HG03571 (cell line): ENCODE data around the gene DLG2.
A peak's percentile ranks its signal among the peaks of the same experiment; 100 is the strongest.

ENCODE experiments used
- ATAC-seq: cut with Tn5 transposase; IDR thresholded peaks from one replicate; pipeline ENCODE4 v1.9.1; 2021; ENCODE audit not compliant: unreplicated experiment

Gene DLG2

DNA sequence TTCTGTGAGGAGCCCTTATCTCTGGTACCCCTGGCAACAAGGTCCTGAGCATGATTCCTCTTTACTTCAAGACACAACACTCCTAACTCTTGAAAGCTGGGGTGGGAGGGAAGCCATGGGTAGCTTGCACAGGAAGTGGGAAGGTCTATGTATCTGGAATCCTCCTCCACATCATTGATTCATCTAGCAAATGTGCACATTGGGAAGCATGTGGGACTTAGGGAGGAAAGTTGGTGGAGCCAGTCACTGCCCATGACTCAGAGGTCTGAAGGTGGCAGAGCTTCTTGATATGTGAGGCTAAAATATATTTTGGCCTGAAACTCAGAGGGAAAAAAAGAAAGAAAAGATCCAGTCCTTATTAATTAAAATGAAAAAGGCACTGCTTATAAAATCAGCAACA is 1000.9 kb downstream of the DLG2 start:
- ATAC-seq: no peak

DNA sequence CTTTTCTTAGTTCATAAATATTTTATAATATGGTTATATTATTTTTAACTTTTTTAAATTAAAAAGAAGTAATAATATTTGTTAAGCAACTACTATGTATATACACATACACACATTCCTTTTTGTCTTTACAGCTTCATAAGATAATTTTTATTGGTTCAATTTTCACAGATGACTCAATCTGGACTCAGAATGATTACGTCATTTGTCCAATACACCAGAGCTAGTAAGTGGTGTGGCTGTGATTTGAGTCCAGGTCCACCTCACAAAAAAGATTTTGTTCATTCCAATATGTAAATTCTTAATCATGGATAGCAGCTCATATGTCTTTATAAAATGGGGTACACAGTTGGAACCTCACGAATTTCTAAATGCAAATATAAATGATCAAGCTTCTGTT is 1014.5 kb downstream of the DLG2 start:
- ATAC-seq: no peak

DNA sequence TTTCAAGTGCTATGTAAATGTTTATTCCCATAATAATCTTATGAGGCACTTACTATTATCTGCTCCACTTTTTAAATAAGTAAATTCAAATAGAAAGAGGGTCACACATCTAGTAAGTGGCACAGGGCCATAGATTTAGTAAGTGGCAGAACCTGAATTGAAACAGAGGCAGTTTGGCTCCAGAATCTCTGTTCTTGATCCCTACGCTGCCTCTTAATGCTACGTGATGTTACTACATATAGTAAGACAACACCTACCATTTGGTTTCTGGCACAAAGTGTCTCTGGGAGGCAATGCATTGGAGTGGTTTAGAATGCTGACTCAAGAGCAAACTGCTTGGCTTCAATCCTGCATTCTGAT is 1018.3 kb downstream of the DLG2 start:
- no peak for ATAC-seq

DNA sequence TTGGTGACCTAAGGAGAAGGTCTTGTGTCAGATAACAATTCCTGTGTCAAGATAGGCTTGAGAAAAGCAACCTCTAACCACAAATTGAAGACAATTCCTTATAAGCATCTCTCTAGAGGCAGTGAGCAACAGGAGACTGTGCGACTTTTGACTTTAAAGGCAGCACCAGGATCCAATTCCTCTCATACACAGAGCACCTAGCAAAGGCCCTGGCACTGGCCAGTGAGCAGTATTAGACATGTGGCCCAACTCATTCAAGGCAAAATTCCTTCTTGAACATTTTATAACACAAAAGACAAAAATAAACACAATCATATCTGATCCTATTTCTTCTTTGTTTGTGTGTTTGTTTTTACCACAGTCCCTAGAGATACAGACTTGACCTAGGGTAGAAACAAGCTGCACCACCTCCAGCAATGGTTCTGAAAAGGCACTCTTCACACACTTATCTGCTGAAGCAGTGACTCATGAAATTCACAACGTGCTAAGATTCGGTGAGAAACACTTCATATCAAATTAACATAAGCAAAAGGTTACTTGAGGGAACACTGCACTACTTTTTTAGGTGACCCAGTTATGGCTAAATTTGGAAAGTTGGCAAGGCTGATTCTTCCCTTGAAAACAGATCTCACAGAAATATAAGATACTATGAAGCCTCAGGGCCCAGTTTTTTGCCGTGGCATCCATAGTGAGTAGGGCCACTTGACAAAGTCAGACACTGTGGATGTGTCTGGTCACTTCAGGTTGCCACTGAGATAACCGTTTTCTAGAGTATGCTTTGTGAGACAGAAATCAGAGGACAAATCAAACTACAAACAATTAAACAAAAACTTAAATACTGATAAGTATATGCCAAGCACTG is 1018.9 kb downstream of the DLG2 start:
- no peak for ATAC-seq

DNA sequence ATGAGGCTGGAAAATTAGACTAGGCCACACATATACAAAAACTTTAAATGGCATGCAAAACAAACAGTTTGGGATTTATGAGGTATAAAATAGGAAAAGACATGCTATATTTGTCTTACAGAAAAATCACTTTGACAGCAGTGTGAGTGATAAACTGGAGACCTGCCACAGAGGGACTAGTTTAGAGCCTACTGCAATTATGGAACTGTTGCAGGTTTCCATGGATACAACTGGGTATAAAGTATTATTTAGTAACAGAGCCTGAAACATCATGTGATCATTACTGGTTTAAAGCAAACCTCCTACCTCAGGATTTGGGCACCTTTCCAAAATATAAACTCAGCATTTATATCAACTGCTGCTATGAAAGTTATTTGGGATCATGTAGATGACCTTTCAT is 1032.5 kb downstream of the DLG2 start:
- no peak for ATAC-seq

DNA sequence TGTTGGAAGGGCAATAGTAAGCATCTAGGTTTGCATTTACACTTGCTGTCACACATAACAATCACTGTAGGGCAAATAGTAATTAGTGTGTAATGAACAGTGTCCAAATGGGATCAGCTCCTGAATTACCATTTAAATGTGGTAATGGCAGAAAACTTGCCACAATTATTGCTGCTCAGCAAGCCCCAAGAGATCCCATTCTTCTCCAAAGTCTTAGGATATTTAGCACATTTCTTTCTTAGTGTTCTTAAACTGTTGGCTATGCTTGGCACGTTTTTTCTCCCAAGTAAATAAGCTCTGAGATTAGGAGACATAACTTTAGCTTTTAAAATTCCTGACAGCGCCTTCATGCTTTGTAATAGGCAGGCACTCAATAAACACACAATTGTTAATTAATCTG is 1037.0 kb downstream of the DLG2 start:
- no peak for ATAC-seq

DNA sequence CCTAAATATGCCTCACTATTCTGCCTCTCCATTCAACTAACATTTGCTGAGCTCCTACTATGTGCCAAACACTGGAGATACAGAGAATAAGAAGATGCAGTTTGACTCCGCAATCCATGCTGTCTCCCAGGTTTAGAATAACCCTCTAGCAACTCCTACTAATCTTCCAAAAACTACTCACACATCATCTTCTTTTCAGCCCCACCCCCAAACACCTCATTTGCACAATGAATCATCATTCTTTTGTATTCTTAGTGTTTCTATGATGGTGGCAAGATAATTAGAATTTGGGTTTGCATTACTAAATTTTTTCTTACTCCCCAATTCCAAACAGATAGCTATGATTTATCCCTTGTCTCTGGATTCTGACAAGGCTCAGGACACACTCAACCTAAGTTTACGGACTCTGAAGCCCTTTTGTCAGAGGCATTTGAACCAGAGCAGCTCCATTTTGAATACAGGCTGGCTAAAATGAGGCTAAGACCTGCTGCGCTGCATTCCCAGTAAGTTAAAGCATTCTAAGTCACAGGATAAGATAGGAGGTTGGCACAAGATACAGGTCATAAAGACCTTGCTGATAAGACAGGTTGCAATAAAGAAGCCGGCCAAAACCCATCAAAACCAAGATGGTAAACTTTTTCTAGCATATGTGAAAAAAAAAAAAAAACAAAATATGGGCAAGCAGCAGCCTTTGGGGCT is 1038.9 kb downstream of the DLG2 start:
- ATAC-seq: no peak

DNA sequence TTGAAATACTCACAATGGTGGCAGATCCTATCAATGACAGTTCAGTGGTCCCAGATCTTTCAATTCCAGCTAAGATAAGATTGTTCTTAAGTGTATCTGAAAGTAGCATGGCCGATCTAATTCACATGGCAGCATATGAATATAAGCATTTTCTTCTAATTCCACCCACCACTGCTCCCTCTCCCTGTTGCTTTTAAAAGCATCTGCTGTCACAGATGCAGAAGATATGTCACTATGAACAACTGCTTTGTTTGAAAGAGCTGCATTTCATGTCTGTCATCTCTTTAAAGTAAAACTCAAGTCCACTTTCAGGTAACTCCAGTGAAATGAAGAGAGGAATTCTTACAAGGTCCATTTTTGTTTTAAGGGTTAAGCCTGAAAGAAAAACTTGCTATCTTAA is 1044.0 kb downstream of the DLG2 start:
- ATAC-seq: no peak

DNA sequence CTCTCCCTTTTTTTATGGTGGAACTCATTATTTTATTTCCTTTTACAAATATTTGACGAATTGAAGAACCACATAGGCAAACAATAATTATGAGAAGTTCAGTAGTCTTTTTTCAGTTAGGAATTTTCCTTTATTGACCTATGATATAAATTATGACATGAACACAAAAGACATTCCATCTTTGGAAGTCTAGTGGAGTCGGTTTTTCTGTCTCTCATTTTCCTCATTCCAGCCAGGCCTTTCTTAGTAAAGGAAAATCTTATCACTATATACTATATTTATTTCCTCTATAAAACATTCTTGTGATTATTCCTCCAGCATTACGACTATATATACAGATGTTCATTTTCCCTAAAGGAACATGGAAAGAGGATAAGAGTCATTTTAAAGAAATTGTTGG is 1046.1 kb downstream of the DLG2 start:
- no peak for ATAC-seq

DNA sequence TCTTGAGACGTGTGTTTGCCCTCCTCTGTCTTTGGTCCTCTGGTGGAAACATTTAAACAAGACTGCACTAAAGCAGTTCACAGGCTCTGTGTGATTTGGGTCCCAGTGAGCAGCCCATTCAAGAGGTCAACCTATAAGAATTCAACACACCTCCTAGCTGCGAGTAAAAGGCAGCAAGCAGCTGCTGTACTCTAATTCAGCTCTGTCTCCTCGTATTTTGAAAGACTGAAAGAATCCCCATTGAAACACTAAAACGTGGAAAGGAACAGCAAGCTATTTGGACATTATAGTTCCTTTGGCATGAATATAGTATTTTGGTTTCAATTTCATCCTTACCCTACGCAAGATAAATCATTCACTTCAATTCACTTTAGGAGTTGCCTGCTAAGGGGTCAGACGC is 1046.7 kb downstream of the DLG2 start:
- ATAC-seq: no peak

DNA sequence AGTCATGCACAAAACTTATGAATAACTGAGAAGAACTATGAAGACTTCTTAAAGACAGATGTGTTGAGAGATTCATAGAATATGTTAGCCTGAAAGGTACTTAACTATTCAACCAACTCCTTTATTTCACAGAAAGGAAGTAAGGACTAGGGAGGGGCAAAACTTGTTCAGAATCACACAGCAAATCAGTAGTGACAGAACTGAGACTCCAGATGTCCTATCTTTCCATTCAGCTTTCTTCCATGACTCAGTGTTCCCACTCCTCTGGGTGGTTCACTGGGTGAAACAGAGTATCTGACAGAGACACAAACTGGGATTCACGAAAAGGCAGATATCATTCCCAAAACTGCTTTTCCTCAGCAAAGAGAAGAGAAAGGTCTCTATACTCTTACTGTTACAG is 1053.3 kb downstream of the DLG2 start:
- no peak for ATAC-seq

DNA sequence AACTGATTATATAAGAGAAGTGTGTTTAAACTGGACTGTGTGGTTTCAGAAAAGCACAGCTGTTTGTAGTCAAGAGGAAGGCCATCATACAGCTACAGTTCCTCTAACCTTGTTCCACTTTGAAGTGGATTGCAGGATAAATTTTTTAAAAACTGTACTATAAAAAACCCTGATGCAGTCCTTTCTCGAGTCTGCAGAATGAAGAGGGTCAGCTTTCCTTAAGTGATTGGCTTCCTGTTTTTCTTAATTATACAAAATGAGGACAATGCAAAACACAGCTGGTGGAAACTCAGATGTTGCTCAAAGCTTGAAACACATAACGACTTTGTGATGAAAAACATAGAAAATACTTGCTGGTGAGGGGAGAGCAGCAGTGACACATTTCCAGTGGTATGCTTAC is 1060.5 kb downstream of the DLG2 start:
- no peak for ATAC-seq

DNA sequence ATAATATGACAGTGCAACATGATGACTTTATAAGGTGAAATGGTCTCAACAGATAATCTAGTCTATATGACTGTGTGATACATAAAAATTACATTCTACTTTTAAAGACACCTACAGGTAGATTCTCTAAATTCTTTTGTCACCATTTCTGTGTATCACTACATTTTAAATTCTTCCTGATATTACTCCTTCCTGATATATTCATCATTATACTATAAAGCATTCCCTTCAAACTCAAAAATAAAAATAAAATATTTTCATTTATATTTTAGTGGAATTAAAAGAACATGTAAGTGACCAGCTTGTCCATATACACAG is 1062.3 kb downstream of the DLG2 start:
- ATAC-seq: no peak

DNA sequence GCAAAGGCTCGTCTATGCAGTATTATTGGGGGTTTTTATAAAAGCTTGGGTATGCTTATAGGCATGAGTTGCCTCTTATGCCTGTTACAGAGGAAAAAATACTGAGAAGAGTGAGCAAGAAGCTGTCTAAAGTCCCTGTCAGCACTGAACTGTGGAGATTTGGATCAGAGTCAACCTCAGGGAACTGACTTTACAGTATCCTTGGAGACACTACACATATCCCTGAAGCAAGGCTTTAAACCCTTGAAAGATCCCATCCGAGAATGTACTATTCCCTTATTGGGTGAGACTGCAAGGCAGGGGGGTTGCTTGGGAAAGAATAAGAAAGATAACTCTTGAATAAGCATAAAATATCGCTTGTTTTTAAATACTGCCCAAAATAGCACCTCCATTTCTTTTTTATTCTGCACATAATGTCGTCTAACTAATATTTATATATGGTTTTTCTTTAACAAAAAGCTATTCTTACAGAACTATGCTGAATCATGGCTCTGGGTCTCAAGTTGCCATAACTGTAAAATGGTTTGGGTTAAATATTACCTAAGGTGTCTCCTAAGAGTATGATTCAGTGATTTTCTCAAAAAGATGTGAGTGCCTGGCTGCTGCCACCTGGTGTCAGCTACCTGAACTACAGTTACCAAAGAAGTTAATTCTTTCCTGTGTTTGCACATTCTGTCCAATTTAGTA is 1062.8 kb downstream of the DLG2 start:
- ATAC-seq: peak; percentile 76

DNA sequence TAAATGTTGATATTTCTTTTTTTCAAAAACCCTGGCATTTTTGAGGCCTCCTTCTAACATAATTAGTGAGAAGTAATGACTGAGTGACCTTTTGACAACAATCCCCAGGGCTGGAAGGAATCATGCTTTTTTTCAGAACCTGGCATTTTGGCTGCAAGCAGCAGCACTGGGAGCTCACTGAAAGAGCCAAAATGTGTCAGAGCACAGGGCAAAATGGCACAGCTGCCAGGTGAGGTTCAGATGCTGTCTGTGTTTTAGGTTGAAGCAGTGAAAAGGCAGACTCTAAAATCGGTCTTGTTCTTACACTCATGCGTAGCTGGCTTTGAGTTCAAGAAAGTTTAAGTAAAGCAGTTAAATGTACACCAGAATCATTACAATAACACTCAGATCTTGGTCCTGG is 1063.8 kb downstream of the DLG2 start:
- no peak for ATAC-seq

DNA sequence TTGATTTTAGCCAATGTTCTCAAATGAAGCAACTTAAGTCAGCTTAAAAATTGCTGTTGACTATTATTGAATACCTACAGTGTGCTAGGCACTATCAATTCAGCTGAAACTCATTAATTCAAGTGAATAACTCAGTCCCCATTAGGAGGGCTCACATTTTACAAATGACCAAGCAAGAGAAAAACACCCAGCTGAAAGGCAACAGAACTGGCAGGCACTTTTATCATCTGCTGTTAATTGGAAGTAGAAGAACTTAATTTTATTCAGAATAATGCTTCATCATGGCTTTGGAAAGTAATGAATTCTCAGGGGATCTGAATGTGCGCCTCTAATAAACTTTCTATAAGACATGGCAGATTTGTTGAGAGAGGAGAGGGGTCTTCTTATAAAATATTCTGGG is 1066.9 kb downstream of the DLG2 start:
- ATAC-seq: no peak

DNA sequence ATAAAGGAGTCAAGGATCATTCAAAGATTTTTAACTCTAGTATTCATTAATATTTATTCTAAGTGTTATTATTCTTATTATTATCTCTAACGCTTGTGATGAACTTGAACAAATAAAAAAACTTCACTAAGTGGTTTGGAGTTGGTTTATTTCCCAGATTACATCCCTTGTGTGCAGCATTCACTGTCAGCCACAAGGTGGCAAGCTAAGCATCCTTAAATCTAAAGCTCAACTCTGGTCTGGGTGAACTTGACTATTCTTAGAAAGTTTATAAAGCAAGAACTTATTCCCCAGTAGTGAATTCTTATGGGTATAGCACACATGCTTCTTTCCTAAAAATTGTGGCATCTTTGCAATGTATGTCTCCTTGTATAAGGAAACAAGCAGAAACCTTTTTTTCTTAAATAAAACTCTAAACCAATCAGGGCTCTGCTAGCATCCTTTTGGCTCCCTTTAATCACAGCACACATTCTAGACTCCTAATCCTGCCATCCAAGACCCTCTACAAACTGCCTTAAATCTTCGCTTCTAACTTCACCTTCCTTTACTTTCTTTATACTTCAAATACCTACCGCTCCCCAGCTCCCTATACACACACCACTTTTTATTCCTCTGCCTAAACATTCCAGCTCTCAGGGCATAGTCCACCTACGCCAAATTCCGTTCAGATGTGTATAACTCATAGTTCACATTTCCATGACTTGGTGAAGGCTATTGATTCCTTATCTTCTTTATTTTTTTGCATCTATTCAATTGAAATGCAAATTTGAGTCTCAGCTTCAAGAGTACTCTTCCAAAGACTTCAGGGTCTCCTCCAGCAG is 1068.8 kb downstream of the DLG2 start:
- ATAC-seq: peak; percentile 96

DNA sequence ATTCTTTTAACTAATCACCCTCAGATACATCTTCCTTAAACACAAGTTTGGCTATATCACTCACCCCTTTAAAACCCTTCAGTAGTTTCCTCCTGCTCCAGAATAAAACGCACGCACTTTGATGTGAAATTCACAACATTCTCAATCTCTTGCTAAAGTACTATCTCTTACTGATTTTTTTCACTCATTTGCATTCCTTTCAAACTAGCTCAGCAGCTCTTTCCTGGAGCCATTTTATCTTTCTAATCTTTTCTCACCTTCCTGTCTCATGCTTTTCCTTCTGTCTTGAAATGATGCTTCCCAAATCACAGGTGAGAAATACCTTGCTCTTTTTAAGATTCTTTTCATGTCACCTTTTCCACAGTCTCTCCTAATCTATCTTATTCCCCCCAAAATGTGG is 1074.4 kb downstream of the DLG2 start:
- ATAC-seq: no peak

DNA sequence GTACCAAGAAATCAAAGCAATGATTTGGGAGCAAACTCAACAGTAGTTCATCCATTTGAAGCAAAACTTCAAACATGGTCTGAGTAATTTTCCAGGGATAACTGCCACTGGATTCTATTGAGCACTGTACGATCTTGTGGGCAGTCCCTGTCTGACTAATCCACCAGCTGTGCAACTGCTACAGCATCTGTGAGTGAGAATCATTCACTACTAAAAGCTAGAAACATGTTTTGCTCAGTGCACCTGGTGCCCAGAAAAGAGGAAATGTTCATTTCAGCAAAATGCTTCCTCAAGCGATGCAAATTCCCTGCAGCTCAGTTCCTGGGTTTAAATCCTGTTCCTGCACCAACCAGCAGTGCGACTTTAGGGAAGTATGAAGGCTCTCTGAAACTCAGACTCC is 1077.9 kb downstream of the DLG2 start:
- ATAC-seq: peak; percentile 77

DNA sequence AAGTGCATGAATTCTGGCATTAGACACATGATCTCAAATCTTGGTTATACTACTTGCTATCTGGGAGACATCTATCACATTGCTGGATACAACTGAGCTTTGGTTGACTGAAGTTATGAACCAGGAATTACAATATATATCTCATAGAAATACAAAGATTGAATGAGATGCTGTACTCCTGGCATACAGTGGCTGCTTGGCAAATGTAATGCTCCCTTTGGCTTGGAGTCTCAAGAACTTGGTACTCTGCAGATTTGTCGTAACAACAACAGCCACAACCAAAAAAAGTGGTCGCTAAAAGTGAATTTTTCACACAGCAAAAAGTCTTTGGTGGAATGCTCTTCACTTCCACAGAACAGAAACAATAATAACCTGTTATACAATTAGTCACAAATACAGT is 1082.6 kb downstream of the DLG2 start:
- ATAC-seq: no peak

DNA sequence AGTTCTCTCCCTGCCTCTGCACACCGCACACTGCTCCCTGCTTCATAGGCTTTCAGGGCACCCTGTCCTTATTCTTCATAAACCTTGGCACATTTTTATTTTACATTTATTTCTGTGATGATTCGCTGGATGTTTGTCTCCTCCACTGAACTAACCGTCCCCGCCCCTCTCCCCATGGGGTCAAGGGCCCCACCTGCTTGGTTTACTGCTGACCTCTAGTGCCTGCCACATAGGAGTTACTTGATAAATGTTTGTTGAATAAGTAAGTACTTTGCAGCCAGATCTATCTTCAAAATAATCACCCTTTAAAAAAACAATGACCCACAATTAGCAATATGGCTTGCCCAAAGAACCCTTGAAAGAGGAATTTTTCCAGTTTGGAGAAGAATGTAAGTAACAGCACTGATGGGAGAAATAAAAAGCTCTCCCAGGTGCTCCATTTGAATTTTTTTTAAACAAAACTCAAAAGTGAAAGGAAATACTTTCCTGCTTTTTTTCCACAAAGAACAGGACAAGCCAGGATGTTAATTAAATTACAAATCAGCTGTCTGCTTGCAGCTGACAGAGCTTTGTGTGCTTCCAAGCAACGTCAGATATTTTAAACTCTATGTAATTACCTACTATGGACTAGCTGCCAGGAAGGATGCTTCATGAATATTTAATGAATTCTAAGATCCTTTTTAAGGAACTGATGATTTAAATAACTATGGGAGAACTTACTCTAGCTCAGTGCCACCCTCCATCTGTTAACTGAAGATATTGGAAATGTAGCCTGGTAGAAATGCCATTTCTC is 1083.6 kb downstream of the DLG2 start:
- no peak for ATAC-seq
